Measurements from ENCODE around the gene FAM72A.
"Not testable (repeated sequence)": the region's sequence is repeated elsewhere in the genome, so short reads cannot be mapped to it uniquely, and the experiment has no call there.

FAM72A gene

GRCh38 chr1:206215600-206216392, 13.2 kb upstream of the FAM72A start:
- DNase-seq (ENCODE audit: low spot score) = not testable (repeated sequence)

GRCh38 chr1:206210802-206211201, 8.2 kb upstream of the FAM72A start:
- not testable (repeated sequence) for DNase-seq (ENCODE audit: low spot score)

- not testable (repeated sequence) for DNase-seq (ENCODE audit: low spot score)
Measured at GRCh38 chr1:206205569-206205968, 2.9 kb upstream of the FAM72A start.

GRCh38 chr1:206204871-206205270, 2.2 kb upstream of the FAM72A start:
- DNase-seq (ENCODE audit: low spot score) = not testable (repeated sequence)

- DNase-seq (ENCODE audit: low spot score) = not testable (repeated sequence)
Measured at GRCh38 chr1:206204159-206204511, 1.5 kb upstream of the FAM72A start.

GRCh38 chr1:206203364-206204158, 922 bp upstream of the FAM72A start, which contains the start of gene SRGAP2:
Gene SRGAP2, plus strand, starts transcription at chr1:206203541. Its CDS starts 2,430 bp downstream, at chr1:206205971.
- not testable (repeated sequence) for DNase-seq (ENCODE audit: low spot score)

- DNase-seq (ENCODE audit: low spot score) = not testable (repeated sequence)
Measured at GRCh38 chr1:206196748-206197424, 5.8 kb downstream of the FAM72A start.

GRCh38 chr1:206195182-206195581, 7.5 kb downstream of the FAM72A start:
- not testable (repeated sequence) for DNase-seq (ENCODE audit: low spot score)

- DNase-seq (ENCODE audit: low spot score) = not testable (repeated sequence)
Measured at GRCh38 chr1:206186826-206187225, 15.8 kb downstream of the FAM72A start.

- DNase-seq (ENCODE audit: low spot score) = not testable (repeated sequence)
Measured at GRCh38 chr1:206185778-206186177, 16.9 kb downstream of the FAM72A start.

- not testable (repeated sequence) for DNase-seq (ENCODE audit: low spot score)
Measured at GRCh38 chr1:206183788-206184187, 18.9 kb downstream of the FAM72A start.

- not testable (repeated sequence) for DNase-seq (ENCODE audit: low spot score)
Measured at GRCh38 chr1:206182368-206183317, 20.0 kb downstream of the FAM72A start.

GRCh38 chr1:206179666-206180065, 23.0 kb downstream of the FAM72A start:
- not testable (repeated sequence) for DNase-seq (ENCODE audit: low spot score)

- not testable (repeated sequence) for DNase-seq (ENCODE audit: low spot score)
Measured at GRCh38 chr1:206178061-206178989, 24.3 kb downstream of the FAM72A start.

- not testable (repeated sequence) for DNase-seq (ENCODE audit: low spot score)
Measured at GRCh38 chr1:206176114-206176502, 26.5 kb downstream of the FAM72A start.

GRCh38 chr1:206175459-206176113, 27.1 kb downstream of the FAM72A start:
- not testable (repeated sequence) for DNase-seq (ENCODE audit: low spot score)

GRCh38 chr1:206174182-206174868, 28.3 kb downstream of the FAM72A start:
- not testable (repeated sequence) for DNase-seq (ENCODE audit: low spot score)

GRCh38 chr1:206173110-206173719, 29.4 kb downstream of the FAM72A start:
- not testable (repeated sequence) for DNase-seq (ENCODE audit: low spot score)
